Vagina (tissue), 2 donors: ENCODE measurements around the gene ASB10.

Experiments used
- CTCF ChIP-seq, 3 experiments: fragments of 450-650 bp in 2 of 3; fragments of 200-600 bp in 1 of 3; sonication (generic) in 1 of 3; IDR thresholded peaks; one replicate each; pipeline ENCODE4 v1.5.1; 2017 to 2019; ENCODE audit warnings: antibody characterized with exemption in 3 of 3, mild to moderate bottlenecking in 2 of 3, moderate library complexity in 2 of 3
- POLR2A ChIP-seq, 2 donors: fragments of 450-650 bp; IDR thresholded peaks; one replicate each; pipeline ENCODE4 v1.6.1; 2017; ENCODE audit warnings: antibody characterized with exemption in 2 of 2, mild to moderate bottlenecking in 2 of 2, moderate library complexity in 2 of 2

DNA sequence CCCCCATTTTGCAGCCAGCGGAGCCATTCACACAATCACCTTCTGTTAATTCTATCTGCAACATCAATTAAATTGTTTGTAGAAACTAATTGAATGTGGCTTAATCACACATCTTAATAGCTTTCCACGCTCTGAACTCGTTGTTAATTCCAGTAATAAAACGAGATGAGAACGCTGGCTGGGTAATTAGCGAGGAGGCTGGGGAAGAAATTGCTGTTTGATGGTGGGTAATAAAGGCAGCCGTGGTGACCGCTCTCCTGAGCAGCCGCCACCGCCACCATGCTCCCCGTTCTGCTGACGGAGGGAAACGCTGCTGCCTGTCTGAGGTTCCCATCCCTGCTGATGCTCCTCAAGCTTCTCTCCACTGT, 55.8 kb downstream of the ASB10 start:
- TF ChIP-seq POLR2A (IDR thresholded peaks at IDR 0.05) (no peak), CTCF (IDR thresholded peaks at IDR 0.05) (no peak)
